ENCODE measurements around the gene SMIM43.

GRCh38 chr4:121711263-121712000 is 53.5 kb downstream of the SMIM43 start:
- TF ChIP-seq CTCF (IDR thresholded peaks at IDR 0.05; ENCODE audit: low read depth, low read length, missing input control): no peak
- TF ChIP-seq REST (IDR thresholded peaks at IDR 0.05): peak; percentile 29
- TF ChIP-seq JUND (IDR thresholded peaks at IDR 0.05): peak; percentile 91 to 96
- no peak for TF ChIP-seq RAD21 (IDR thresholded peaks at IDR 0.05)

Data from liver (tissue), 3 donors.